ENCODE data around the gene GPR78. TPM values are rescaled to one million over a fixed set of nuclear protein-coding genes. Genes with fewer than 3 reads are reported as not detected.

GPR78 gene
- total and polyA plus RNA-seq, 2 of the 8 experiments (the other 6 are each of a cell fraction or from before 2014, with no cell fraction given): 1.0 to 3.0 TPM

- no peak overlapping the region for H3K18ac ChIP-seq (ENCODE audit: extremely low read depth, low read length)
- no peak overlapping the region for H2BK120ac ChIP-seq (replicated peaks; ENCODE audit: low read depth, low read length)
- no peak overlapping the region for H3K23ac ChIP-seq (ENCODE audit: insufficient read length)
- no peak overlapping the region for H3K56ac ChIP-seq (replicated peaks; ENCODE audit: insufficient read length, low read depth, low read length)
- WGBS, 2 experiments (ENCODE audit: extremely low coverage in 1 of 2, insufficient coverage in 1 of 2, insufficient read length in 1 of 2, insufficient replicate concordance in 2 of 2, low coverage in 1 of 2, low lambda C conversion rate in 2 of 2, missing lambda C conversion rate in 1 of 2): 78% methylated on average over 9 of the region's 9 CpGs; no CpG with 5 or more reads in 1 of the 2 experiments
- no peak overlapping the region for H2BK20ac ChIP-seq (ENCODE audit: low read length)
- H3K27ac ChIP-seq (ENCODE audit: low read depth, low read length): no peak overlapping the region
- H3K23me2 ChIP-seq (ENCODE audit: low read depth, low read length): peaks cover 14% of the 10 kb centered on the region; the same call in 1 of the 2 replicates
- peaks cover 0 to 20% (median 16%) of the 10 kb centered on the region in 4 experiments; a peak in 6 of 7 replicates for H3K4me1 ChIP-seq (replicated peaks in 1 of 4; ENCODE audit: control insufficient read depth in 3 of 4, insufficient read depth in 4 of 4, low read length in 3 of 4)
- H2AFZ ChIP-seq (ENCODE audit: low read length): no peak overlapping the region
- no peak overlapping the region for H3K4me2 ChIP-seq (ENCODE audit: insufficient read depth in 1 of 2, low read depth in 2 of 2, low read length in 2 of 2)
- no peak overlapping the region for H2BK12ac ChIP-seq (ENCODE audit: low read depth, low read length)
- CTCF ChIA-PET (ENCODE audit: partially characterized antibody): interaction anchor here (0.6 to 3.5 kb wide), 13 partner anchors 9 to 143 kb away, joined by 3 to 34 read pairs (median 3); no protein-coding TSS in a partner anchor
- POLR2A ChIA-PET (ENCODE audit: partially characterized antibody): interaction anchor here (1.0 kb wide), 1 partner anchor 9 kb away, joined by 3 read pairs; no protein-coding TSS in a partner anchor
- no peak overlapping the region for H4K91ac ChIP-seq (replicated peaks; ENCODE audit: insufficient read length, low read length)
- H2BK5ac ChIP-seq (ENCODE audit: low read depth, low read length): no peak overlapping the region
- no peak overlapping the region for H3K9ac ChIP-seq (replicated peaks in 1 of 4; ENCODE audit: extremely low read depth in 1 of 4, low read depth in 3 of 4, low read length in 3 of 4)
- peaks cover 11% of the 10 kb centered on the region for H3K79me1 ChIP-seq (ENCODE audit: low read depth, low read length)
- H3K9me3 ChIP-seq (ENCODE audit: insufficient read depth in 2 of 2, low read depth in 1 of 2, low read length in 1 of 2): no peaks in the 10 kb centered on the region
- FAIRE-seq: no peak
- H2BK15ac ChIP-seq (ENCODE audit: low read length): no peak overlapping the region
- H2AK5ac ChIP-seq (ENCODE audit: low read depth, low read length): no peak overlapping the region
- H3K79me2 ChIP-seq (ENCODE audit: control insufficient read depth in 1 of 2, insufficient read depth in 2 of 2, low read length in 2 of 2): peaks cover 0 to 20% of the 10 kb centered on the region in 2 experiments; a peak in 1 of 4 replicates
- peaks cover 10 to 26% of the 10 kb centered on the region in 2 experiments for H4K20me1 ChIP-seq (replicated peaks in 1 of 2; ENCODE audit: control insufficient read depth in 1 of 2, insufficient read depth in 2 of 2, low read length in 2 of 2)
- DNase-seq (ENCODE audit: low read depth in 1 of 2, low spot score in 2 of 2): no peak
- no peak overlapping the region for H3K4ac ChIP-seq (replicated peaks; ENCODE audit: insufficient read length, low read depth, low read length)
- no peak overlapping the region for H3K4me3 ChIP-seq (ENCODE audit: extremely low read depth in 1 of 4, insufficient read depth in 2 of 4, low read depth in 3 of 4, low read length in 4 of 4)
- H3K36me3 ChIP-seq (ENCODE audit: control insufficient read depth in 2 of 4, insufficient read depth in 4 of 4, low read length in 3 of 4): peaks cover 0 to 7% (median 5%) of the 10 kb centered on the region in 4 experiments; a peak in 4 of 8 replicates
- H4K5ac ChIP-seq (ENCODE audit: insufficient read length, low read depth, low read length): no peak overlapping the region
- H3K27me3 ChIP-seq (replicated peaks in 1 of 4; ENCODE audit: control insufficient read depth in 3 of 4, extremely low read depth in 1 of 4, insufficient read depth in 3 of 4, low read length in 3 of 4): 0 out of 7 replicates have a peak, but pooled peaks cover 0 to 3% (median 0%) of the 10 kb centered on the region in 4 experiments
- H4K8ac ChIP-seq (ENCODE audit: extremely low read depth, insufficient read depth, low read length): peak overlapping the region; percentile 62
- no peak overlapping the region for H3K14ac ChIP-seq (ENCODE audit: insufficient read length)
- TF ChIP-seq TCF12 (IDR thresholded peaks at IDR 0.05; ENCODE audit: low read depth, low read length): no peak
- no peak for TF ChIP-seq SIN3A (conservative IDR thresholded peaks at IDR 0.05 in 1 of 2, IDR thresholded peaks at IDR 0.05 in 1 of 2; ENCODE audit: low read depth in 1 of 2, low read length in 2 of 2)
- TF ChIP-seq JUND (IDR thresholded peaks at IDR 0.05; ENCODE audit: low read length): no peak
- no peak for TF ChIP-seq MAFK (IDR thresholded peaks at IDR 0.05; ENCODE audit: low read depth, low read length)
- no peak for TF ChIP-seq SAP30 (IDR thresholded peaks at IDR 0.05; ENCODE audit: insufficient read depth, insufficient replicate concordance, low read length)
- TF ChIP-seq SUZ12 (IDR thresholded peaks at IDR 0.05; ENCODE audit: low read length): no peak
- TF ChIP-seq FOSL1 (IDR thresholded peaks at IDR 0.05; ENCODE audit: insufficient read depth, low read depth, low read length): no peak
- TF ChIP-seq EZH2 (IDR thresholded peaks at IDR 0.05; ENCODE audit: low read depth, low read length, severe bottlenecking): no peak
- no peak for TF ChIP-seq ASH2L (IDR thresholded peaks at IDR 0.05; ENCODE audit: low read length)
- TF ChIP-seq BRCA1 (IDR thresholded peaks at IDR 0.05; ENCODE audit: low read depth, low read length): no peak
- no peak for TF ChIP-seq CBX8 (IDR thresholded peaks at IDR 0.05; ENCODE audit: borderline replicate concordance, low read depth, low read length)
Measured at GRCh38 chr4:8596891-8597290, 16.7 kb downstream of the GPR78 start.

Measured in H1 (cell line).